Measurements from ENCODE around the gene DDX52.

The DDX52 gene

GRCh38 chr17:37671028-37671823 lies 28.0 kb upstream of the DDX52 start:
- Mint-ChIP-seq H3K4me3 (no peak overlapping the region), H3K27ac (no peak overlapping the region), H3K9me3 (no peaks in the 10 kb centered on the region), H3K36me3 (ENCODE audit: low read depth) (no peaks in the 10 kb centered on the region), H3K4me1 (ENCODE audit: low read depth) (no peaks in the 10 kb centered on the region), H3K27me3 (peaks cover 4% of the 10 kb centered on the region)

DNA sequence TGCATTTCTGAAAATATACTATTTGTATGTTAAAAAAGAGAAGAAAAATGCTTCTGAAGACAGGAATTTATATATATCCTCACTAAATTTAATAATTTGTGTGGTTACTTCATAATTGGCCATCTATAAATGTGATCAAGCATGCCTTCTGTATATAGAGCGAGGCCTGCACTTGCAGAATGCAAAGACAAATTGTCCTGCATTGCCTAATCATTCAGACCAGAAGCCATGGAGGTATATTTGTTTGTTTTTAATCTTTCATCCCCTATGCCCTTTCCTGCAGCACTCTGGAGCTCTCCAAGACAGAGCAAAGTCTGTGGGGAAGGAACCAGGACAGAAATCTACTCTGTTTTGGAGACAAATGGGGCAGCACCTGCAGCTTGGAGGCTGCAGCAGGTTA lies 23.8 kb upstream of the DDX52 start:
- Mint-ChIP-seq H3K27ac (no peak overlapping the region), H3K9me3 (no peaks in the 10 kb centered on the region), H3K27me3 (no peaks in the 10 kb centered on the region), H3K36me3 (ENCODE audit: low read depth) (no peaks in the 10 kb centered on the region), H3K4me1 (ENCODE audit: low read depth) (no peaks in the 10 kb centered on the region), H3K4me3 (no peak overlapping the region)

DNA sequence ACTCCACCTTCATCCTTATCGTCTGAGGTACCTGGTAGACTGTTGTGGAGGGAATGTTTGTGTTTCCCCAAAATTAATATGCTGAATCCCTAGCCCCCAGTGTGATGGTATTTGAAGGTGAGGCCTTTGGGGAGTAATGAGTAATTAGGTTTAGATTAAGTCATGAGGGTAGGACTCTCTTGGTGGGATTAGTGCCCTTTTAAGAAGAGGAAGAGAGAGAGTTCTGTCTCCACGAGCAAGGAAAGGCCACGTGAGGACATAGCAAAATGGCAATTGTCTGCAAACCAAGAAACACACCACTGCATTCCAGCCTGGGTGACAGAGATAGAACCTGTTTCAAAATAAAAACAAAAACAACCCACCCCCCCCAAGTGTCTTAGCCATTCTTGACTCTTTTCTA lies 21.0 kb upstream of the DDX52 start:
- Mint-ChIP-seq H3K4me3 (no peak overlapping the region), H3K36me3 (ENCODE audit: low read depth) (no peaks in the 10 kb centered on the region), H3K9me3 (no peaks in the 10 kb centered on the region), H3K27me3 (peaks cover 9% of the 10 kb centered on the region), H3K27ac (no peak overlapping the region), H3K4me1 (ENCODE audit: low read depth) (no peaks in the 10 kb centered on the region)

GRCh38 chr17:37662353-37662752 lies 19.1 kb upstream of the DDX52 start:
- Mint-ChIP-seq H3K27ac (no peak overlapping the region), H3K4me1 (ENCODE audit: low read depth) (no peaks in the 10 kb centered on the region), H3K4me3 (no peak overlapping the region), H3K36me3 (ENCODE audit: low read depth) (no peaks in the 10 kb centered on the region), H3K9me3 (no peaks in the 10 kb centered on the region), H3K27me3 (peaks cover 10% of the 10 kb centered on the region)

DNA sequence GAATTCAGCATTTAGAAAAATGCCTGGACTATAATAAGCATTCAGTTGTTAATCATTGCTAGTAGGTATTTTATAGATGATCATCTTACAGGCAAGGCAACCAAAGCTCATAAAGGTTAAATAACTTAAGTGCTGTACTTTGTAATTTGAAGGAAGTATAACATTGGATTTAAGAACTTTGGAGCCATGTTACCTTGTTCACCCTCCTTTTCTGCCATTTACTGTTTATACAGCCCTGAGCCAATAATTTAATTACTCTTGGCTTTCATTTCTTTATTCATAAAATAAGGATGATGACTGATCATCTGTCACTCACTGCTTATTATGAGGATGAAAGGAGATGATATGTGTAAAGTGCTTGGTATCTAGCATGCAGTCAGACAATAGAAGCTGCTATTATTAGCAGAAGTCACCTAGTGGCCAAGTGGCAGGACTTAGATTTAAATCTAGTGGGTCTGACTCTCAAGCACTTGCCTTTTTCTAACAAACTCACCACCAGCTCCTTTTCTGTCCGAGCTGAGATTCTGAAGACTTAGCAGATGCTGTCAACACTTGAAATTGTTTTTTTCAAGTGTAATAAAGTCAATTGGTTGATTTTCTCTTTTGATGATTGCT lies 18.3 kb upstream of the DDX52 start:
- Mint-ChIP-seq H3K36me3 (ENCODE audit: low read depth) (no peaks in the 10 kb centered on the region), H3K9me3 (no peaks in the 10 kb centered on the region), H3K27ac (no peak overlapping the region), H3K4me3 (no peak overlapping the region), H3K4me1 (ENCODE audit: low read depth) (no peaks in the 10 kb centered on the region), H3K27me3 (peaks cover 10% of the 10 kb centered on the region)

GRCh38 chr17:37659925-37660324 lies 16.7 kb upstream of the DDX52 start:
- Mint-ChIP-seq H3K9me3 (no peaks in the 10 kb centered on the region), H3K27me3 (peaks cover 10% of the 10 kb centered on the region), H3K4me3 (no peak overlapping the region)

GRCh38 chr17:37657202-37657601 lies 14.0 kb upstream of the DDX52 start:
- Mint-ChIP-seq H3K36me3 (ENCODE audit: low read depth) (no peaks in the 10 kb centered on the region), H3K27me3 (peaks cover 14% of the 10 kb centered on the region), H3K4me3 (no peak overlapping the region), H3K27ac (no peak overlapping the region), H3K9me3 (no peaks in the 10 kb centered on the region), H3K4me1 (ENCODE audit: low read depth) (no peaks in the 10 kb centered on the region)

More at GRCh38 chr17:37659925-37660324, 16.7 kb upstream of the DDX52 start:
- Mint-ChIP-seq H3K4me1 (ENCODE audit: low read depth) (no peaks in the 10 kb centered on the region), H3K27ac (no peak overlapping the region), H3K36me3 (ENCODE audit: low read depth) (no peaks in the 10 kb centered on the region)

DNA sequence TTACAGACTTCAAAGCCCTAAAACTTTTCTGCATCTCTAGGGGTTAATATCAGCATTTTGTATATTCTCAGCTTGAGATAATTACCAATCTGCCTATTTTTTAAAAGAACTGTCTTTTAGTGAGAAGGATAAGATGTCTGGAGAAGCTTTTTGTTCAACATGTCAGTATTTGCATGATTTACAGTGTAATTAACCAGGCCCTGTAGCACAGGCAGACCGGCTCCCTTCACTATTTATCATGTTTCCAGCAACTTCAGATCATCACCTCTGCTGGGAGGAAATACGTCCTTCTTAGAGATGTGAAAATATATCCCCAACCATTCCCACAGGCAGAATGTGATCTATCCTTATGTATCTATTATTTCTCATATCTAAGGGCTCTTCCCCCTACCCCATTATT lies 8.6 kb upstream of the DDX52 start:
- Mint-ChIP-seq H3K9me3 (no peaks in the 10 kb centered on the region), H3K4me1 (ENCODE audit: low read depth) (no peaks in the 10 kb centered on the region), H3K4me3 (no peak overlapping the region), H3K36me3 (ENCODE audit: low read depth) (no peaks in the 10 kb centered on the region), H3K27me3 (peaks cover 38% of the 10 kb centered on the region), H3K27ac (no peak overlapping the region)

DNA sequence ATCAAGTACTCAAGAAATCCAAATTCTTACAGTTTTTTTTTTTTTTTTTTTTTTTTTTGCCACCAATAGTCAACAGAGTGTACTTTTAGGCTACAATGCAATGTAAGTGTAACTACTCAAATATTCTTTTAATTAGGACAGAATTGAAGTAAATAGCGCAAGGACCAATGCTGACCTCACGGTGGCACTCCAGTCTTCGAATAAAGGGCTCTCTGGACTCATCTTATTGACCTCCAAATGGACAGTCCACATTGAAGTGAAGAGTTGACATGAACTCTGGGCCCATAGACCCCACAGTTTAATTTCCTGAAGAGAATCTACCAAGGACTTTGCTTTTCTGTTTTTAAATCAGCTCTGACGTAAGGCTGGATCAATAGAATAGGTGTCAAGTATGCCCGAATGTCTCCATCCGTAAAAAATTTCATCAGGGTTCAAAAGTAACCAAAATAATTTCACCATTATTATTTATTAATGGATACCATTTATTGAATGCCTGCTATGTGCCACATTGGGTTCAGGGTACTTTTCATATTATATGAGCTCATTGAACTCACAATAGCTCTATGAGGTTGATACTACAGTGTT lies 7.3 kb upstream of the DDX52 start:
- Mint-ChIP-seq H3K4me1 (ENCODE audit: low read depth) (no peaks in the 10 kb centered on the region), H3K4me3 (no peak overlapping the region), H3K27me3 (peaks cover 52% of the 10 kb centered on the region), H3K27ac (no peak overlapping the region), H3K9me3 (no peaks in the 10 kb centered on the region), H3K36me3 (ENCODE audit: low read depth) (no peaks in the 10 kb centered on the region)

DNA sequence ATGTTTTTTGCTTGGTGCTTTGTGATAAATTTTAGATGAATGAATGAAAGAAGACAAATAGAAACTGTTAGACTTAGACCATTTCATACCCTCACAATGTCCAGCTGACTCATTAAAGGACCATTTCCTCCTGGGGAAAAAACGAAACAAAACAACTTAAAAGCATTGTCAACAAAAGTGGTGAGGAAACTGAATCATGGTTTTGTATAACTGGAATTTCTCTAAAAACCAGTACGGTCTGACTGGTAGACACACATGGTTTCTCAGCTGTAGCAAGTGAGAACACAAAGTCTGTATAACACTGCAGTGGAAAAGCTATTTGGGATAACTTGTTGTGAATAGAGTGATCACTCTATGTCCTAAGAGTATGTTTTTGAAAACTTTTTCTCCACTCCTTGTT lies 5.3 kb upstream of the DDX52 start:
- no peaks in the 10 kb centered on the region for H3K36me3 Mint-ChIP-seq (ENCODE audit: low read depth)
- H3K4me1 Mint-ChIP-seq (ENCODE audit: low read depth), result peaks cover 10% of the 10 kb centered on the region
- no peaks in the 10 kb centered on the region for H3K9me3 Mint-ChIP-seq
- no peak overlapping the region for H3K4me3 Mint-ChIP-seq
- H3K27me3 Mint-ChIP-seq, result peaks cover 67% of the 10 kb centered on the region
- H3K27ac Mint-ChIP-seq, result no peak overlapping the region

DNA sequence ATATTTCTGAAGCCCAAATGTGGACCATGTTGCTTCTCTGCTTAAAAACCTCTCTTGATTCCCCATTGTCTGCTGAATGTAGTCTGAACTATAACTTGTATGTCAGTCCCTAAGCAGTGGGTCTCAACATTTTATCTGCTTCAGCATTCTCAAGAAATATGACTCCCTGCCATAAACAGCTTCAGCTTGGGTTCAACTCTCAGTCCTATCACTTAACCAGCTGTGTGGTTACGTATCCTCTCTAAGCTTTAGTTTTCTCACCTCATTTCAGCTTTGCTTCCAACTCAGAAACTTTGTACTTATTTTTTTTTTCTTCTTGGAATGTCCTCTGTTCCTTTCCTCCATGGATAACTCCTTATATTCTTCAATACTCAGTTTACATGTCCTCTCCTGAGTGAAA lies 4.6 kb upstream of the DDX52 start:
- no peaks in the 10 kb centered on the region for H3K36me3 Mint-ChIP-seq (ENCODE audit: low read depth)
- no peak overlapping the region for H3K27ac Mint-ChIP-seq
- H3K27me3 Mint-ChIP-seq, result peaks cover 62% of the 10 kb centered on the region
- no peak overlapping the region for H3K4me3 Mint-ChIP-seq
- peaks cover 11% of the 10 kb centered on the region for H3K4me1 Mint-ChIP-seq (ENCODE audit: low read depth)
- H3K9me3 Mint-ChIP-seq, result no peaks in the 10 kb centered on the region

- peak overlapping the region; percentile 95 for H3K4me3 Mint-ChIP-seq
- H3K4me1 Mint-ChIP-seq (ENCODE audit: low read depth), result peaks cover 41% of the 10 kb centered on the region
- no peaks in the 10 kb centered on the region for H3K9me3 Mint-ChIP-seq
- peaks cover 42% of the 10 kb centered on the region for H3K27me3 Mint-ChIP-seq
- peaks cover 31% of the 10 kb centered on the region for H3K36me3 Mint-ChIP-seq (ENCODE audit: low read depth)
- no peak overlapping the region for H3K27ac Mint-ChIP-seq
Observed at GRCh38 chr17:37643869-37644268, 623 bp upstream of the DDX52 start.

DNA sequence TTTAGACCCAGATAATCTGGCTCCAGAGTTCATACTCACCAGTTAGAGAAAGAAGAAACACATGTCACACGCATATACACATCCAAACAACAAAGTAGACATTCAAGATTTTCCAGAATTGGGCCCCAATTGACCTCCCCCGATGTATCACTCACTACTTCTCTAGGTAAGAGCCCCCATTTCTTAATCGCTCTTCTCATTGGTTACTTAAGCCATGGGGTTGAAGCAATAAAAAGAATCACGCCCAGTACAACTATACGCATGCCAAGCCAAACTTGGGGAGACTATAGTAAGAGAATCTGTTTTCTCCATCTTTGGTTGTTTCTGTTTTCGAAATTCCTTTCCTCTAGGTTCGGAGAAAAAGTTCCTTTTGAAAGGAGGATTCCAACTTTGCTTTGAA lies 565 bp downstream of the DDX52 start:
- peaks cover 30% of the 10 kb centered on the region for H3K27me3 Mint-ChIP-seq
- peaks cover 41% of the 10 kb centered on the region for H3K4me1 Mint-ChIP-seq (ENCODE audit: low read depth)

GRCh38 chr17:37640015-37640414 lies 3.2 kb downstream of the DDX52 start:
- Mint-ChIP-seq H3K4me3 (no peak overlapping the region), H3K27ac (no peak overlapping the region), H3K9me3 (no peaks in the 10 kb centered on the region), H3K36me3 (ENCODE audit: low read depth) (peaks cover 63% of the 10 kb centered on the region), H3K4me1 (ENCODE audit: low read depth) (peaks cover 44% of the 10 kb centered on the region), H3K27me3 (peaks cover 14% of the 10 kb centered on the region)

More for the DNA sequence above, 565 bp downstream of the DDX52 start:
- peak overlapping the region; percentile 95 for H3K4me3 Mint-ChIP-seq
- peak overlapping the region; percentile 89 for H3K27ac Mint-ChIP-seq
- H3K9me3 Mint-ChIP-seq, result no peaks in the 10 kb centered on the region
- peaks cover 43% of the 10 kb centered on the region for H3K36me3 Mint-ChIP-seq (ENCODE audit: low read depth)

- no peaks in the 10 kb centered on the region for H3K27me3 Mint-ChIP-seq
- H3K27ac Mint-ChIP-seq, result no peak overlapping the region
- H3K4me1 Mint-ChIP-seq (ENCODE audit: low read depth), result peaks cover 34% of the 10 kb centered on the region
- peaks cover 70% of the 10 kb centered on the region for H3K36me3 Mint-ChIP-seq (ENCODE audit: low read depth)
- no peak overlapping the region for H3K4me3 Mint-ChIP-seq
- H3K9me3 Mint-ChIP-seq, result no peaks in the 10 kb centered on the region
Observed at GRCh38 chr17:37637956-37638355, 5.3 kb downstream of the DDX52 start.

Measured in stimulated activated naive CD8-positive, alpha-beta T cell treated with anti-CD3 and anti-CD28 coated beads, Interleukin-15, Interleukin-2, amounts not matched to agents 100 ng/mL and 50 ng/mL, for 24 hours (primary cell).